Measurements from ENCODE around the gene CCS.

DNA sequence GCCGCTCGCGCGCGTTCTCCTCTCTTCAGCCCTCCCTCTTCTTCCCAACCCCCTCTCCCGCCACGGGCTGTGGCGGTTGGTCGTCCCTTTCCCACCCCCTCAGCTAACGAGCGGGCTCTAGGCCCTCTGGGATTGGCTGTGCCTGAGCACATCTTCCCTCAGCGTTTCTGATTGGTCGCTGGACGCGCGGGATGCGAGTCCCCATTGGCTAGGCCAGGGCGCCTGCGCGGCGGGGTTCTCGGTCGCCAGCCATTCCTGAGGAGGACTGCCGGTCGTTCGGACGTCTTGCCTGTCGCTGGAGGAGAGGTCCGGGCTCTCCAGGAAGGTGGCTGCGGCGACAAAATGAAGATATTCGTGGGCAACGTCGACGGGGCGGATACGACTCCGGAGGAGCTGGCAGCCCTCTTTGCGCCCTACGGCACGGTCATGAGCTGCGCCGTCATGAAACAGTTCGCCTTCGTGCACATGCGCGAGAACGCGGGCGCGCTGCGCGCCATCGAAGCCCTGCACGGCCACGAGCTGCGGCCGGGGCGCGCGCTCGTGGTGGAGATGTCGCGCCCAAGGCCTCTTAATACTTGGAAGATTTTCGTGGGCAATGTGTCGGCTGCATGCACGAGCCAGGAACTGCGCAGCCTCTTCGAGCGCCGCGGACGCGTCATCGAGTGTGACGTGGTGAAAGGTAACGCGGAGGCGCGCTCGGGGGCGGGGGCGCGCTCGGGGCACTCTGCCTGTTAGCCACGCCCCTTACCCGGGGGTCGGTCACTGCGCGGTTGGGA is 23.6 kb downstream of the CCS start, which contains the start of gene RBM14:
- TF ChIP-seq, protein P1, sequence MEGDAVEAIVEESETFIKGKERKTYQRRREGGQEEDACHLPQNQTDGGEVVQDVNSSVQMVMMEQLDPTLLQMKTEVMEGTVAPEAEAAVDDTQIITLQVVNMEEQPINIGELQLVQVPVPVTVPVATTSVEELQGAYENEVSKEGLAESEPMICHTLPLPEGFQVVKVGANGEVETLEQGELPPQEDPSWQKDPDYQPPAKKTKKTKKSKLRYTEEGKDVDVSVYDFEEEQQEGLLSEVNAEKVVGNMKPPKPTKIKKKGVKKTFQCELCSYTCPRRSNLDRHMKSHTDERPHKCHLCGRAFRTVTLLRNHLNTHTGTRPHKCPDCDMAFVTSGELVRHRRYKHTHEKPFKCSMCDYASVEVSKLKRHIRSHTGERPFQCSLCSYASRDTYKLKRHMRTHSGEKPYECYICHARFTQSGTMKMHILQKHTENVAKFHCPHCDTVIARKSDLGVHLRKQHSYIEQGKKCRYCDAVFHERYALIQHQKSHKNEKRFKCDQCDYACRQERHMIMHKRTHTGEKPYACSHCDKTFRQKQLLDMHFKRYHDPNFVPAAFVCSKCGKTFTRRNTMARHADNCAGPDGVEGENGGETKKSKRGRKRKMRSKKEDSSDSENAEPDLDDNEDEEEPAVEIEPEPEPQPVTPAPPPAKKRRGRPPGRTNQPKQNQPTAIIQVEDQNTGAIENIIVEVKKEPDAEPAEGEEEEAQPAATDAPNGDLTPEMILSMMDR (IDR thresholded peaks at IDR 0.05) = peak in 1 of 6 experiments; percentile 2
- peak; percentile 97 to 99 for TF ChIP-seq POLR2A (IDR thresholded peaks at IDR 0.05)

Measured in Peyer's patch (tissue), 4 donors.